ENCODE data around the gene HOXC12. TPM values are rescaled to one million over a fixed set of nuclear protein-coding genes. Genes with fewer than 3 reads are reported as not detected.

Gene HOXC12
- total RNA-seq, 4 donors from 2014 or later, result not detected

GRCh38 chr12:53983568-53983949 lies 28.9 kb downstream of the HOXC12 start:
- H3K9me3 ChIP-seq, result no peaks in the 10 kb centered on the region
- TF ChIP-seq CTCF (IDR thresholded peaks at IDR 0.05 in 4 of 5, conservative IDR thresholded peaks at IDR 0.05 in 1 of 5), result no peak
- no peak for TF ChIP-seq POLR2A (IDR thresholded peaks at IDR 0.05)
- peak overlapping the region; percentile 59 to 85 (median 82) for H3K4me3 ChIP-seq
- ATAC-seq, result no peak
- H3K27ac ChIP-seq, result peak overlapping the region; percentile 94 to 100 (median 98)
- intact Hi-C loops (cut with DNase I; ENCODE audit: low total_unique reads) (no loop called here), in situ Hi-C loops (cut with MboI; ENCODE audit: low sequenced_read_pairs in 4 of 4) (loop anchor here (10.0 to 25.0 kb wide), 4 partner anchors 221 to 1729 kb away; partner anchors contain the start of genes GPR84 (in 2 of the 4), BLOC1S1 (in 1 of the 4), ITGA7 (in 1 of the 4) and RDH5 (in 1 of the 4))
- peaks cover 19 to 28% of the 10 kb centered on the region in 2 donors for H3K4me1 ChIP-seq
- no peaks in the 10 kb centered on the region for H3K36me3 ChIP-seq
- no peak for DNase-seq
- peaks cover 4 to 51% (median 13%) of the 10 kb centered on the region in 3 donors for H3K27me3 ChIP-seq

GRCh38 chr12:53983950-53984572 lies 29.4 kb downstream of the HOXC12 start:
- Histone ChIP-seq H3K4me1 (peaks cover 24 to 31% of the 10 kb centered on the region in 2 donors), H3K27ac (peak overlapping the region; percentile 94 to 100 (median 98)), H3K9me3 (no peaks in the 10 kb centered on the region), H3K4me3 (peak overlapping the region; percentile 59 to 85 (median 82)), H3K36me3 (no peaks in the 10 kb centered on the region), H3K27me3 (peaks cover 0 to 46% (median 8%) of the 10 kb centered on the region in 3 donors)
- peak in 1 of 5 experiments; percentile 13 for TF ChIP-seq CTCF (IDR thresholded peaks at IDR 0.05 in 4 of 5, conservative IDR thresholded peaks at IDR 0.05 in 1 of 5)
- TF ChIP-seq POLR2A (IDR thresholded peaks at IDR 0.05), result no peak
- no peak for DNase-seq
- intact Hi-C loops (cut with DNase I; ENCODE audit: low total_unique reads) (loop anchor here (1.0 to 2.0 kb wide), 2 partner anchors 217 to 375 kb away; no protein-coding TSS in a partner anchor), in situ Hi-C loops (cut with MboI; ENCODE audit: low sequenced_read_pairs in 4 of 4) (loop anchor here (10.0 to 25.0 kb wide), 4 partner anchors 221 to 1728 kb away; partner anchors contain the start of genes GPR84 (in 2 of the 4), BLOC1S1 (in 1 of the 4), ITGA7 (in 1 of the 4) and RDH5 (in 1 of the 4))
- no peak for ATAC-seq

GRCh38 chr12:53984901-53985691 lies 30.4 kb downstream of the HOXC12 start, which contains the start of gene HOXC10:
Gene HOXC10, plus strand, starts transcription at chr12:53985146. Its CDS starts 114 bp downstream, at chr12:53985260.
- Histone ChIP-seq H3K27me3 (peaks cover 0 to 38% (median 0%) of the 10 kb centered on the region in 3 donors), H3K4me3 (peak within 1 kb of the TSS; percentile 68 to 85 (median 82)), H3K36me3 (no peaks in the 10 kb centered on the region), H3K9me3 (no peaks in the 10 kb centered on the region), H3K27ac (peak within 1 kb of the TSS; percentile 94 to 100 (median 98)), H3K4me1 (peaks cover 32 to 41% of the 10 kb centered on the region in 2 donors)
- ATAC-seq (peak; percentile 81 to 85), DNase-seq (peak; percentile 97)
- intact Hi-C loops (cut with DNase I; ENCODE audit: low total_unique reads), result loop anchor here (1.0 to 5.0 kb wide), 3 partner anchors 216 to 374 kb away; partner anchors contain the start of genes CBX5 and HNRNPA1
- TF ChIP-seq POLR2A (IDR thresholded peaks at IDR 0.05) (peak; percentile 45 to 49), CTCF (IDR thresholded peaks at IDR 0.05 in 4 of 5, conservative IDR thresholded peaks at IDR 0.05 in 1 of 5) (peak; percentile 64 to 92 (median 82))
- in situ Hi-C loops (cut with MboI; ENCODE audit: low sequenced_read_pairs in 4 of 4), result loop anchor here (10.0 to 25.0 kb wide), 4 partner anchors 220 to 1727 kb away; partner anchors contain the start of genes GPR84 (in 2 of the 4), BLOC1S1 (in 1 of the 4), ITGA7 (in 1 of the 4) and RDH5 (in 1 of the 4)

GRCh38 chr12:53985692-53985993 lies 30.9 kb downstream of the HOXC12 start:
- Histone ChIP-seq H3K9me3 (no peaks in the 10 kb centered on the region), H3K27ac (peak overlapping the region; percentile 94 to 100 (median 98)), H3K4me1 (peaks cover 37 to 46% of the 10 kb centered on the region in 2 donors), H3K4me3 (peak overlapping the region; percentile 68 to 85 (median 82)), H3K36me3 (no peaks in the 10 kb centered on the region), H3K27me3 (peaks cover 0 to 33% (median 0%) of the 10 kb centered on the region in 3 donors)
- DNase-seq, result peak in 1 of 2 donors; percentile 25
- no peak for TF ChIP-seq CTCF (IDR thresholded peaks at IDR 0.05 in 4 of 5, conservative IDR thresholded peaks at IDR 0.05 in 1 of 5)
- no peak for TF ChIP-seq POLR2A (IDR thresholded peaks at IDR 0.05)
- in situ Hi-C loops (cut with MboI; ENCODE audit: low sequenced_read_pairs in 4 of 4) (loop anchor here (10.0 to 25.0 kb wide), 4 partner anchors 219 to 1727 kb away; partner anchors contain the start of genes GPR84 (in 2 of the 4), BLOC1S1 (in 1 of the 4), ITGA7 (in 1 of the 4) and RDH5 (in 1 of the 4)), intact Hi-C loops (cut with DNase I; ENCODE audit: low total_unique reads) (loop anchor here (2.0 to 5.0 kb wide), 2 partner anchors 297 to 373 kb away; partner anchors contain the start of genes CBX5 and HNRNPA1)
- no peak for ATAC-seq

All from gastrocnemius medialis (tissue), 4 donors.